ENCODE measurements around the gene C1QTNF12.

C1QTNF12 gene

GRCh38 chr1:1226566-1227362, 19.8 kb downstream of the C1QTNF12 start:
- Histone ChIP-seq H3K4me2 (ENCODE audit: low read length) (no peak overlapping the region), H3K4me3 (ENCODE audit: low read depth, low read length, poor library complexity, severe bottlenecking) (no peak overlapping the region), H3K27ac (ENCODE audit: low read depth, low read length, poor library complexity, severe bottlenecking) (no peak overlapping the region), H4K20me1 (ENCODE audit: insufficient read depth, low read length) (no peaks in the 10 kb centered on the region), H3K9me3 (ENCODE audit: low read length) (no peaks in the 10 kb centered on the region), H3K36me3 (ENCODE audit: insufficient read depth, low read length) (peaks cover 63% of the 10 kb centered on the region), H2AFZ (ENCODE audit: low read length) (no peak overlapping the region), H3K9ac (ENCODE audit: low read length) (no peak overlapping the region), H3K27me3 (ENCODE audit: insufficient read depth, low read length) (no peaks in the 10 kb centered on the region), H3K9me2 (ENCODE audit: low read depth, low read length) (no peaks in the 10 kb centered on the region), H3K4me1 (ENCODE audit: insufficient read depth, low read length, severe bottlenecking) (peaks cover 24% of the 10 kb centered on the region), H3K79me2 (ENCODE audit: insufficient read depth, low read length) (peaks cover 19% of the 10 kb centered on the region), H3F3A (ENCODE audit: insufficient read depth, low read length) (no peaks in the 10 kb centered on the region)
- TF ChIP-seq, protein P1, sequence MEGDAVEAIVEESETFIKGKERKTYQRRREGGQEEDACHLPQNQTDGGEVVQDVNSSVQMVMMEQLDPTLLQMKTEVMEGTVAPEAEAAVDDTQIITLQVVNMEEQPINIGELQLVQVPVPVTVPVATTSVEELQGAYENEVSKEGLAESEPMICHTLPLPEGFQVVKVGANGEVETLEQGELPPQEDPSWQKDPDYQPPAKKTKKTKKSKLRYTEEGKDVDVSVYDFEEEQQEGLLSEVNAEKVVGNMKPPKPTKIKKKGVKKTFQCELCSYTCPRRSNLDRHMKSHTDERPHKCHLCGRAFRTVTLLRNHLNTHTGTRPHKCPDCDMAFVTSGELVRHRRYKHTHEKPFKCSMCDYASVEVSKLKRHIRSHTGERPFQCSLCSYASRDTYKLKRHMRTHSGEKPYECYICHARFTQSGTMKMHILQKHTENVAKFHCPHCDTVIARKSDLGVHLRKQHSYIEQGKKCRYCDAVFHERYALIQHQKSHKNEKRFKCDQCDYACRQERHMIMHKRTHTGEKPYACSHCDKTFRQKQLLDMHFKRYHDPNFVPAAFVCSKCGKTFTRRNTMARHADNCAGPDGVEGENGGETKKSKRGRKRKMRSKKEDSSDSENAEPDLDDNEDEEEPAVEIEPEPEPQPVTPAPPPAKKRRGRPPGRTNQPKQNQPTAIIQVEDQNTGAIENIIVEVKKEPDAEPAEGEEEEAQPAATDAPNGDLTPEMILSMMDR (IDR thresholded peaks at IDR 0.05; ENCODE audit: low read length), result no peak
- no peak for TF ChIP-seq EZH2 (IDR thresholded peaks at IDR 0.05; ENCODE audit: borderline replicate concordance, low read length)

DNA sequence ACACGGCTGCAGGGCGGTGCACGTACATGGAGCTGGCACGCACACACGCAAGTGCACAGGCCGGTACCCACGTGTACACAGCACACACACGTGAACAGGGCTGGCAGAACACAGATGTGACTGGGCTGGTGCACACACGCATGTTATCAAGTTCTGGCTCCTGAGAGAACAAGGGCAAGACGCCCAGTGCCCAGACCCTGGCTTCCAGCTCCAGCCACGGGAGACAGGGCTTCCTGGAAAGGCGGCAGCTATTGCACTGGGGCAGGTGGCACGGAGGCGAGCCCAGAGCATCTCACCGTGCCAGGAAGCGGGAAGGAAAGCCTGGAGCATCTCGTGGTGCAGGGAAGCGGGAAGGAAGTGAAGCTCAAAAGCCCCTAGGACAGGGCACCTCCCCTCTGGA, 20.6 kb downstream of the C1QTNF12 start:
- TF ChIP-seq, protein P1 (IDR thresholded peaks at IDR 0.05; ENCODE audit: low read length), result no peak
- no peak for TF ChIP-seq EZH2 (IDR thresholded peaks at IDR 0.05; ENCODE audit: borderline replicate concordance, low read length)
- no peaks in the 10 kb centered on the region for H3K9me3 ChIP-seq (ENCODE audit: low read length)
- peaks cover 14% of the 10 kb centered on the region for H3K79me2 ChIP-seq (ENCODE audit: insufficient read depth, low read length)
- H3K27ac ChIP-seq (ENCODE audit: low read depth, low read length, poor library complexity, severe bottlenecking), result no peak overlapping the region
- H2AFZ ChIP-seq (ENCODE audit: low read length), result no peak overlapping the region
- H3K4me1 ChIP-seq (ENCODE audit: insufficient read depth, low read length, severe bottlenecking), result peaks cover 24% of the 10 kb centered on the region
- H3K36me3 ChIP-seq (ENCODE audit: insufficient read depth, low read length), result peaks cover 71% of the 10 kb centered on the region
- no peaks in the 10 kb centered on the region for H3K27me3 ChIP-seq (ENCODE audit: insufficient read depth, low read length)
- no peak overlapping the region for H3K4me3 ChIP-seq (ENCODE audit: low read depth, low read length, poor library complexity, severe bottlenecking)
- H4K20me1 ChIP-seq (ENCODE audit: insufficient read depth, low read length), result no peaks in the 10 kb centered on the region
- no peak overlapping the region for H3K9ac ChIP-seq (ENCODE audit: low read length)
- no peaks in the 10 kb centered on the region for H3K9me2 ChIP-seq (ENCODE audit: low read depth, low read length)
- no peaks in the 10 kb centered on the region for H3F3A ChIP-seq (ENCODE audit: insufficient read depth, low read length)
- no peak overlapping the region for H3K4me2 ChIP-seq (ENCODE audit: low read length)

DNA sequence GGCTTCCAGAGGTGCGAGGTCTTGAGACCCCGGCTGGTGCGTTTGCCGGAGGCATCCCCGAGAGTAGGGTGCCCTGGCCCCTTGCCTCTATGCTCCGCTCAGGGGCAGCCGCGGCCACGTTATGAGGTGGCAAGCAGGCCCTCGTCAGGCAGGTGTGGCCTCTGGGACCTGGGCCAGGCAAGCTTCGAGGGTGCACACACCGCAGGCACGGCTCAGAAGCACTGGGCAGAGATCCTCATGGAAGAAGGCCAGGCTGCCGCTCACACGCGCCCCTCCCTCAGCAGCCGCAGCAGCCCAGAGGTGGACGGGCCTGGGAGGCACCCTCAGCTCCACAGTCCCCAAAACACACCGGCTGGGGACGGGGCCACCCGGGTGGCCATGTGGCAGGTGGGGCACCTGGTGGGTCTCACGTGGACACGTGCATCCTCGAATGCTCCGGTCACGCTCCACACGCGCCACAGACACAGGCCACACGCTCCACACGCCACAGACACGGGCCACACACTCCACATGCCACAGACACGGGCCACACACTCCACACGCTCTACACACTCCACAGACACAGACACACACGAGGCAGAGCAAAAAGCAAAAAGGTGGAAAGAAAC, 21.2 kb downstream of the C1QTNF12 start:
- H4K20me1 ChIP-seq (ENCODE audit: insufficient read depth, low read length), result no peaks in the 10 kb centered on the region

More for the DNA sequence above, 21.2 kb downstream of the C1QTNF12 start:
- H3K9me2 ChIP-seq (ENCODE audit: low read depth, low read length), result no peaks in the 10 kb centered on the region
- no peak overlapping the region for H3K4me3 ChIP-seq (ENCODE audit: low read depth, low read length, poor library complexity, severe bottlenecking)
- peaks cover 19% of the 10 kb centered on the region for H3K4me1 ChIP-seq (ENCODE audit: insufficient read depth, low read length, severe bottlenecking)
- TF ChIP-seq, protein P1 (IDR thresholded peaks at IDR 0.05; ENCODE audit: low read length), result no peak
- no peak for TF ChIP-seq EZH2 (IDR thresholded peaks at IDR 0.05; ENCODE audit: borderline replicate concordance, low read length)
- no peaks in the 10 kb centered on the region for H3F3A ChIP-seq (ENCODE audit: insufficient read depth, low read length)
- peaks cover 77% of the 10 kb centered on the region for H3K36me3 ChIP-seq (ENCODE audit: insufficient read depth, low read length)
- no peak overlapping the region for H2AFZ ChIP-seq (ENCODE audit: low read length)
- H3K79me2 ChIP-seq (ENCODE audit: insufficient read depth, low read length), result peaks cover 10% of the 10 kb centered on the region; the same call in 1 of the 2 replicates
- H3K9me3 ChIP-seq (ENCODE audit: low read length), result no peaks in the 10 kb centered on the region
- H3K9ac ChIP-seq (ENCODE audit: low read length), result no peak overlapping the region
- H3K27ac ChIP-seq (ENCODE audit: low read depth, low read length, poor library complexity, severe bottlenecking), result no peak overlapping the region
- no peak overlapping the region for H3K4me2 ChIP-seq (ENCODE audit: low read length)
- no peaks in the 10 kb centered on the region for H3K27me3 ChIP-seq (ENCODE audit: insufficient read depth, low read length)

Measured in OCI-LY1 (cell line).